Trophoblast cell (in vitro differentiated cells and primary cell): ENCODE results near the gene TIMM23B.
"Not testable (repeated sequence)": the region's sequence is repeated elsewhere in the genome, so short reads cannot be mapped to it uniquely, and the experiment has no call there.

Experiments used
- DNase-seq, 2 donors: peaks; one replicate each; pipeline ENCODE4 v3.0.0-alpha.2; 2016
- H2AFZ ChIP-seq: 2 replicates; pipeline ENCODE4 v1.6.1; 2013; ENCODE audit warnings: low read length, moderate library complexity, mild to moderate bottlenecking; ENCODE audit not compliant: insufficient read depth, poor library complexity
- H2AK5ac ChIP-seq: 2 replicates; pipeline ENCODE4 v1.6.1; 2013; ENCODE audit warnings: mild to moderate bottlenecking, low read length
- H2BK120ac ChIP-seq: 2 replicates; pipeline ENCODE4 v1.6.1; 2013; ENCODE audit warnings: low read length, mild to moderate bottlenecking, moderate library complexity; ENCODE audit not compliant: insufficient read depth, poor library complexity
- H2BK12ac ChIP-seq: 2 replicates; pipeline ENCODE4 v1.6.1; 2013; ENCODE audit warnings: mild to moderate bottlenecking, low read length, moderate library complexity
- H2BK5ac ChIP-seq: 2 replicates; pipeline ENCODE4 v1.6.1; 2013; ENCODE audit warnings: low read length, low read depth, moderate library complexity, mild to moderate bottlenecking; ENCODE audit not compliant: poor library complexity
- H3K14ac ChIP-seq: 2 replicates; pipeline ENCODE4 v1.6.1; 2013; ENCODE audit warnings: mild to moderate bottlenecking, low read length
- H3K18ac ChIP-seq: 2 replicates; pipeline ENCODE4 v1.6.1; 2013; ENCODE audit warnings: mild to moderate bottlenecking, low read length
- H3K23ac ChIP-seq: 2 replicates; pipeline ENCODE4 v1.6.1; 2013; ENCODE audit warnings: low read length
- H3K27ac ChIP-seq: 2 replicates; pipeline ENCODE4 v1.5.1; 2013; ENCODE audit warnings: low read depth, mild to moderate bottlenecking, inconsistent platforms, low read length, moderate library complexity
- H3K27me3 ChIP-seq: 2 replicates; pipeline ENCODE4 v1.6.1; 2013; ENCODE audit warnings: inconsistent platforms, mild to moderate bottlenecking, low read length, moderate library complexity; ENCODE audit not compliant: insufficient read depth
- H3K36me3 ChIP-seq, 2 experiments: 1 replicate in 1 of 2; 2 replicates in 1 of 2; pipeline ENCODE4 v1.6.1; 2013; ENCODE audit warnings: low read length in 2 of 2, mild to moderate bottlenecking in 2 of 2, moderate library complexity in 1 of 2; ENCODE audit not compliant: insufficient read depth in 2 of 2, control insufficient read depth in 1 of 2
- H3K4ac ChIP-seq: 2 replicates; pipeline ENCODE4 v1.6.1; 2013; ENCODE audit warnings: low read depth, mild to moderate bottlenecking, low read length, moderate library complexity
- H3K4me1 ChIP-seq, 2 experiments: 1 replicate in 1 of 2; 2 replicates in 1 of 2; pipeline ENCODE4 v1.6.1; 2013; ENCODE audit warnings: low read length in 2 of 2, mild to moderate bottlenecking in 2 of 2, moderate library complexity in 1 of 2; ENCODE audit not compliant: insufficient read depth in 2 of 2, control insufficient read depth in 1 of 2
- H3K4me2 ChIP-seq: 2 replicates; pipeline ENCODE4 v1.6.1; 2013; ENCODE audit warnings: inconsistent platforms, mild to moderate bottlenecking, low read length, moderate library complexity
- H3K4me3 ChIP-seq: 2 replicates; pipeline ENCODE4 v1.5.1; 2013; ENCODE audit warnings: mild to moderate bottlenecking, low read depth, low read length, inconsistent platforms
- H3K79me1 ChIP-seq: one replicate; pipeline ENCODE4 v1.6.1; 2013; ENCODE audit warnings: low read length
- H3K79me2 ChIP-seq: 2 replicates; pipeline ENCODE4 v1.6.1; 2013; ENCODE audit warnings: low read length, mild to moderate bottlenecking; ENCODE audit not compliant: control insufficient read depth, insufficient read depth, poor library complexity
- H3K9ac ChIP-seq: 2 replicates; pipeline ENCODE4 v1.6.1; 2013; ENCODE audit warnings: mild to moderate bottlenecking, low read length
- H3K9me3 ChIP-seq: 2 replicates; pipeline ENCODE4 v1.6.1; 2013; ENCODE audit warnings: low read depth, mild to moderate bottlenecking, control low read depth, inconsistent platforms, low read length; ENCODE audit not compliant: insufficient read depth
- H4K12ac ChIP-seq: 2 replicates; pipeline ENCODE4 v1.6.1; 2013; ENCODE audit warnings: low read depth, mild to moderate bottlenecking, low read length, moderate library complexity
- H4K8ac ChIP-seq: 2 replicates; pipeline ENCODE4 v1.6.1; 2013; ENCODE audit warnings: low read depth, mild to moderate bottlenecking, low read length, moderate library complexity
- H4K91ac ChIP-seq: one replicate; pipeline ENCODE4 v1.6.1; 2013; ENCODE audit warnings: low read depth, mild to moderate bottlenecking, low read length, moderate library complexity
- WGBS: extraction: QIAGEN DNeasy Blood & Tissue Kit; methylation state at CpG from one replicate; pipeline ENCODE4 v1.1.7; 2013; ENCODE audit warnings: missing lambda C conversion rate; ENCODE audit not compliant: insufficient read length, insufficient coverage; ENCODE audit errors: extremely low coverage; 5-methylcytosine and 5-hydroxymethylcytosine counted together

Gene TIMM23B

DNA sequence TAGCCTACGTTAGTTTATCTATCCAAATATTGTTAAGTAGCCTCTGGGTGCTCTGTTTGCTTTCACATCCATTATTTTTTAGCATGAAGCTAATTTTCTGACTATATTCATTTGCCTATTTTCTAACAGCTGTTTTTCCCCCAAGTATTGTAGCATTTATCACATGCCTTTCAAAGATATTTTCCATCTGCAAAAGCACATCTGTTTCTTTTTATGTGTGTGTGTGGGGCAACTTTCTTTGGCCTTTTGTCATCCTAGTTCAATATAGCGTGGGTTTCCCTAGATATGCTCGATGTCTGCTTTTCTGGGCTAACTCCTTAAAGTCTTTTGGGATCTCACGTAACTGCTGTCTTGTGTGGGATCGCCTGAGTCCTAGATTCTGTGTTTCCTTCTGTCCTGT is 53.5 kb downstream of the TIMM23B start:
- H3K23ac ChIP-seq, H2BK12ac ChIP-seq, H3K27me3 ChIP-seq, H3K9me3 ChIP-seq, DNase-seq, H3K4me1 ChIP-seq, H3K4me3 ChIP-seq, H3K27ac ChIP-seq, H2BK5ac ChIP-seq, H4K8ac ChIP-seq, H3K4ac ChIP-seq, H3K4me2 ChIP-seq, H3K18ac ChIP-seq, H2AFZ ChIP-seq, H2AK5ac ChIP-seq, H3K79me1 ChIP-seq, H3K9ac ChIP-seq, H3K36me3 ChIP-seq, H4K12ac ChIP-seq, H3K79me2 ChIP-seq, H4K91ac ChIP-seq, H3K14ac ChIP-seq, H2BK120ac ChIP-seq: not testable (repeated sequence)
- WGBS: no CpG with 5 or more reads among the region's 5 CpGs

DNA sequence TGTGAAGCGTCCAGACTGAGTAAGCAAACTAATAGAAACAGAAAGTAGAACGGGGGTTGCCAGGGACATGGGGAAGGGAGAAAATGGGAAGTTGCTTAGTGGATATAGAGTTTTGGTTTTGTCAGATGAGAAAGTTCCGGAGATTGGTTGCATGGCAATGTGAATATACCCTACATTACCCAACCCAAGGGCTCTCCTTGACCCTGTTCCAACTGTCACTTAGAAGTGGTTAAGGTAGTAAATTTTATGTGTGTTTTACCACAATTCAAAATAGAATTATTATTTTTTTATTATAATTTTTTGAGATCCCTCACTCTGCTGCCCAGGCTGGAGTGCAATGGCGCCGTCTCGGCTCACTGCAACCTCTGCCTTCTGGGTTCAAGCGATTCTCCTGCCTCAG is 72.2 kb downstream of the TIMM23B start:
- H3K4me3 ChIP-seq, H3K4ac ChIP-seq, H3K9me3 ChIP-seq, H2BK5ac ChIP-seq, H3K9ac ChIP-seq, H3K14ac ChIP-seq, H3K27ac ChIP-seq, H3K18ac ChIP-seq, H3K27me3 ChIP-seq, H3K36me3 ChIP-seq, H3K23ac ChIP-seq, H3K4me1 ChIP-seq, H4K8ac ChIP-seq, H4K91ac ChIP-seq, H3K4me2 ChIP-seq, H2AFZ ChIP-seq, H3K79me1 ChIP-seq, H2AK5ac ChIP-seq, H4K12ac ChIP-seq, H2BK120ac ChIP-seq, DNase-seq, H3K79me2 ChIP-seq, H2BK12ac ChIP-seq: not testable (repeated sequence)
- no CpG with 5 or more reads among the region's 7 CpGs for WGBS

DNA sequence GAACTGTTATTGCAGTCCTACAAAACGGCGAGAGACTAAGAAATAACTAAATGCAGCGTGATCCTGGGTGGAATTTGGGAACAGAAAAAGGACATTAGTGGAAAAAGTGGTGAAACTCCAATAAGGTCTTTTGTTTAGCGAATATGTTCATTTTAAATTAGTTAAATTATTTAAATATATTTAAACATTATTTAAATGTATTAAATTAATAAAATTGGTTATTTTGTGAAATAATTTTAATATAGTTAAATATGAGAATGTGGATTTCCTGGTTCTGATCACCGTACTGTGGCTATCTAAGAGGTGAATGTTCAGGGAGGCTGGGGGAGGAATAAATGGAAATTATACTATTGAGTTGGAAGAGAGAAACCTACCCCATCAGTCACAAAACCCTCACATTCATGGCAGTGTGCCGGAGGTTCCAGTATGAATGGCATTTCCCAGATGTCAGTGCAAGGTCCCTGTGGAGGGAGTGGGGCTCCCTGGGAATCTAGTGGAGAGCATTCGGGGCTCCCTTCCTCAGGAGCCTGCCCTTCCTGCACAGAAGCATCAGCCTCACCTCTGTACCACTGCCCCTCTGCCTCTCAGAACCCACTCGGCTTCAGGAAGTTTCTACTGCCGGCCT is 73.9 kb downstream of the TIMM23B start:
- DNase-seq, H3K79me2 ChIP-seq, H3K27me3 ChIP-seq, H2AK5ac ChIP-seq, H3K4ac ChIP-seq, H4K8ac ChIP-seq, H3K9ac ChIP-seq, H4K12ac ChIP-seq, H3K23ac ChIP-seq, H3K4me1 ChIP-seq, H3K79me1 ChIP-seq, H3K27ac ChIP-seq, H3K4me3 ChIP-seq, H2BK120ac ChIP-seq, H3K9me3 ChIP-seq, H4K91ac ChIP-seq, H3K14ac ChIP-seq, H2BK5ac ChIP-seq, H3K18ac ChIP-seq, H2AFZ ChIP-seq, H3K36me3 ChIP-seq, H2BK12ac ChIP-seq, H3K4me2 ChIP-seq: not testable (repeated sequence)
- WGBS: no CpG with 5 or more reads among the region's 9 CpGs

DNA sequence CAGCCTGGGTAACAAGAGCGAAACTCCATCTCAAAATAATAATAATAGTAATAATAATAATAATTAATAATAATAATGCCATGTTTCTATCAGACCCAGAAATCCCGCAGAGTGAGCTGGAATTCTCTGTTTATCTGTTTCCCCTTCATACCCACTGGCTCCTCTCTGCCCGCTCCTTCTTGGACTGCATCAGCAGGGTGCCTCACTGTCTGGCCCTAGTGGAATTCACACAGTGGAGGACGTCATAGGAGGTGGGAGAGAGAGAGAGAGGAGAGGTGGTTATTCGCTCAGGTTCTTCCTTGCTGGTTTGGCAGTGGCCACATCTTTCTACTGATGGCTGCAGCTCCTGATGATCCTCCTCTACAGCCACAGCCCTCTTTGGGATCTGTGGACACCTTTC is 75.1 kb downstream of the TIMM23B start:
- not testable (repeated sequence) for H3K27ac ChIP-seq, H3K14ac ChIP-seq, H4K12ac ChIP-seq, H3K4me2 ChIP-seq, H3K9me3 ChIP-seq, H3K4me1 ChIP-seq, H3K23ac ChIP-seq, H3K9ac ChIP-seq, H3K36me3 ChIP-seq, H4K8ac ChIP-seq, H2BK12ac ChIP-seq, H2AK5ac ChIP-seq, H2AFZ ChIP-seq, H3K79me2 ChIP-seq, H3K27me3 ChIP-seq, H3K4ac ChIP-seq, H2BK5ac ChIP-seq, H3K18ac ChIP-seq, H4K91ac ChIP-seq, H3K4me3 ChIP-seq, H2BK120ac ChIP-seq, H3K79me1 ChIP-seq
- no CpG with 5 or more reads among the region's 5 CpGs for WGBS
- peak in 1 of 2 donors; percentile 13 for DNase-seq
